Activated CD8-positive, alpha-beta memory T cell treated with anti-CD3 and anti-CD28 coated beads, Interleukin-2, amount 50 U/mL, for 1 hour (primary cell): Measurements from ENCODE around the gene RASEF.

Source experiments
- DNase-seq: peaks from one replicate; pipeline ENCODE4 v3.0.0-alpha.2; 2020; ENCODE audit errors: extremely low read depth

The RASEF gene

GRCh38 chr9:83056174-83056573 is 6.8 kb downstream of the RASEF start:
- no peak for DNase-seq

- DNase-seq, result no peak
These were observed 14.8 kb downstream of the RASEF start for GRCh38 chr9:83047839-83048775.

GRCh38 chr9:83043597-83043996 is 19.3 kb downstream of the RASEF start:
- DNase-seq, result no peak

- DNase-seq, result no peak
These were observed 21.2 kb downstream of the RASEF start for GRCh38 chr9:83041771-83042170.

- DNase-seq, result no peak
These were observed 23.6 kb downstream of the RASEF start for GRCh38 chr9:83039303-83039702.

- no peak for DNase-seq
These were observed 26.9 kb downstream of the RASEF start for GRCh38 chr9:83036043-83036442.

GRCh38 chr9:83035143-83035542 is 27.8 kb downstream of the RASEF start:
- DNase-seq, result no peak

GRCh38 chr9:83034587-83034986 is 28.4 kb downstream of the RASEF start:
- DNase-seq, result no peak

GRCh38 chr9:83034026-83034425 is 28.9 kb downstream of the RASEF start:
- DNase-seq, result no peak

GRCh38 chr9:83032065-83032625 is 30.8 kb downstream of the RASEF start:
- DNase-seq, result no peak

DNA sequence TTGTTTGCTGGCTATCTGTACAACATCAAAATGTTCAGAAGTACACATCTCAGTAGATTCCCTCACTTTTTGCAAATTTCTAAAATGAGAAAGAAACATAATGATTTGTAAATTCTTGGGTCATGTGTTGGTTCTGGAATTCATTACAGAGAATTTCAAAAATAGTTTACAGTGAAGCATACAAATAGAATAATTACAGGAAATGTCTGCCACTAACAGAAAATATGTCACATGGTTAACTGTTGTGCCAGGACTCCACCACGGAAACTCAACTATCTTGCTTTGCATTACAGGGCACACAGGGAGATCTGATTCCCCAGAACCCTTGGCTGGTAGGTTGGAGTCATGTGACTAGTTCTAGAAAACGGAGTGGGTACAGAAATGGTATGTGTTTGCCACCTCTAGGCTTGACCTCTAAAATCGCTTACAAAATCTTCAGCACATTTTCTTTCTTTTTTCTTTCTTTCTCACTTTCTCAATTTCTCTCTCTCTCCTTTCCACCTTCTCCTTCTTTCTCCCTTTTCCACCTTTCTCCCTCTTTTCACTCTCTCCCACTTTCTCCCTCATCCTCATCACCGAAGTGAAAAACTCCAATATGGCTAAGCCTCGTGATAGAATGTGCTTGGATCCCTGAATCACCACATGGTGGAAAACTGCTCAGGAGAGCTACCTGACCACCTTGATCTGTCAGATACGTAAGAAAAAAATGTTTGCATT is 32.4 kb downstream of the RASEF start:
- DNase-seq, result no peak

DNA sequence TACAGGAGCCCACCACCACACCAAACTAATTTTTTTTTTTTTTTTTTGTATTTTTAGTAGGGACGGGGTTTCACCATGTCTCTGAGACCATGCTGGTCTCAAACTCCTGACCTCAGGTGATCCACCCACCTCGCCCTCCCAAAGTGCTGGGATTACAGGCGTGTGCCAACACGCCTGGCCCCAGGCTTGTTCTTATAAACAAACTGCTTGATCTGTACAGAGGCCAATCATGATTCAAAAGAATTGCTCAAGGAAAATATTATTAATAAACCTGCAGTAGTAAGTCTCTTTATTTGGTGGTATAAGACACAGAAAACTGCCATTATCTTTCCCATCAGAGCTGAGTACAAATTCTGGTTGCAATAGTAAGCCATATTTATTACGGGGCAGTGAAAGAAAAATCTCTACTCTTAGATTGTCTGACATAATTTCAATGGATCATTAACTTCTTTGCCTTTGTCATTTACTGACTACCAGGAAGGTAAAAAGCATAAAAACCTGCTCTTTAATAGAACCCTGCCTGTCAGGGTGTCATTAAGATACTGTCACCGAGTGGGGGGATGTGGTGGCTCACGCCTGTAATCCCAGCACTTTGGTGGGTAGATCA is 33.3 kb downstream of the RASEF start:
- no peak for DNase-seq

- no peak for DNase-seq
These were observed 35.6 kb downstream of the RASEF start for GRCh38 chr9:83027153-83027891.

DNA sequence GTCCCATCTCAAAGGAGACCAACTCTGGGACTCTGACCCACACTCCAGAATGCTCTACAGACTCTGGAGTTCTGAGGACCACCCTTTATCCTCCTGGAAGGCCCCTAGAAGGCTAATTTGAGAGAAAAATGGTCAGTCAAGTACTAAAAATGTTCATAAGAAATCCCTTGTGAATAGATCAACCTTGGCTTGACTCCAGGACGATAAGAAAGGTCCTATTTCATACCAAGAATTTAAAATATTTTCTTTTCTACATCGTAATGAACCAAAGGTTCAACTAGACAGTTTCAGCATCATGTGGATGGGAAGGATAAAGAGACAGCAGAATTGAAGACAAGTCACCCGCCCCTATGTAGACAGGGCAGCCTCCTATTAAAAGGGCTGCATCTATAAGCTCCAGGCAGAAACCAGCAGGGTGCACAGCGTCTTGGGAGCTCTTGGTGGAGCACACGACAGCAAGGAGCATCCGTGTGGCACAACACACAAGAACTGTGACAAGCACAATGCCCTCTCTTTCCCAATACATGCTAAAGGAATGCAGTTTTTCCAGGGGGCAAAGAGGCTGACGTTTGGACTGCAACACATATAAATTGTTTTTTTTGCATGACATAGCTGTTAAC is 38.3 kb downstream of the RASEF start:
- DNase-seq, result no peak

DNA sequence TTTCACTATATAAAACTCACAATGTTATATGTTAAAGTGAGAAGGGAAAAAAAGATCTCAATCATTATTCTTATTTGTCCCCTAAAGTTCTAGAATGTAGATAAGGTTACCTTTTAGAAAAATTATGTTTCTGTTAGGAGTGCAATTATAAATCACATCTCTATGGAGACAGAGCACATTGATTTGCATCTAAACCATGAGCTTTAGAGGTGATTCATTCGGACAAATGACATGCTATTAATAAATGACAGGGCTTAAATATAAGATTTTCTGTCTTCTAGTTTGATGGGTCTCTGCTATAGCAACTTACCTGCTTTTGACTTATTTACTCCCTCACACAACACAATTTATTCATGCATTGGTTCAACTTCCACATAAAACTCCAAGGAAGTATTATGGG is 39.8 kb downstream of the RASEF start:
- DNase-seq, result no peak

- DNase-seq, result no peak
These were observed 42.1 kb downstream of the RASEF start for GRCh38 chr9:83020864-83021263.

GRCh38 chr9:83020327-83020726 is 42.6 kb downstream of the RASEF start:
- no peak for DNase-seq

GRCh38 chr9:83019246-83019645 is 43.7 kb downstream of the RASEF start:
- no peak for DNase-seq

DNA sequence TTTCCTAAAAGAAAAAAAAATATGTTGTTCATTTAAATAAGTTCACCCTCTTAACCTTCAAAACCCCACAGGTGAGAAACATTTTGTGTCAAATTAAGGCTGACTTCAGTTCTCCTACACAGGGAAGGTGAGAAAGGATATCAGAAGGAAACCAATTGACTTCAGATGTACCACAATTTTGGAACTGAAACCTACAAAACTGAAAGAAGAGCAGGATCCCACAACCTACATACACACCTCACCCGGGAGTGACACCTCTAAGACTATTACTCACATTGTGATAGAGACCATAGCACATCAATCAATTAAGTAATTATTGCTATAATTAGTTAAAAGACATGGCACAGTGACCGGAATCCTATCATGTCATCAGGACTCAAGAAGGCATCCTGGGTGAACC is 47.0 kb downstream of the RASEF start:
- no peak for DNase-seq

GRCh38 chr9:83013867-83014605 is 48.9 kb downstream of the RASEF start:
- DNase-seq, result no peak
